NCI-H1417 treated with DMSO at 0.1 percent for 48 hours (cell line): ENCODE measurements around the gene TP53AIP1.
"Not testable (repeated sequence)": the region's sequence is repeated elsewhere in the genome, so short reads cannot be mapped to it uniquely, and the experiment has no call there.

Source experiments
- DNase-seq: peaks from one replicate; lab custom pipeline; 2025; lab: John Stamatoyannopoulos, UW

TP53AIP1 gene

DNA sequence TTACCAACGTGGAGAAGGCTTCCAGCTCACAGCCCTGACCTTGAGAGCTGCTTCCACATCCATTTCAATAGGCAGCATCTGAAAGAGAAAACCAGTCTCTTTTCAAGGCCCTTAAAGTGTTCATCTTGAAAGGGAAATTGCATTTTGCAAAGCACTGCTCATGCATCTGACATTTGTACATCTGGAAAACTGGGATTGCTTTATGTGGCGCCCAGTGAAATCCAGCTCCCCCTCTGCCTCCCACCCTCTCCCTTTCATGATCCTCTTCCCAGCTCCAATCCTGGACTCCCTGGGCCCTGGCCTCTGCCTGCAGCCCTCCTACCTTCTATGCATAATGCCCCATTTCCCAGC, 17.4 kb downstream of the TP53AIP1 start:
- DNase-seq, result no peak

DNA sequence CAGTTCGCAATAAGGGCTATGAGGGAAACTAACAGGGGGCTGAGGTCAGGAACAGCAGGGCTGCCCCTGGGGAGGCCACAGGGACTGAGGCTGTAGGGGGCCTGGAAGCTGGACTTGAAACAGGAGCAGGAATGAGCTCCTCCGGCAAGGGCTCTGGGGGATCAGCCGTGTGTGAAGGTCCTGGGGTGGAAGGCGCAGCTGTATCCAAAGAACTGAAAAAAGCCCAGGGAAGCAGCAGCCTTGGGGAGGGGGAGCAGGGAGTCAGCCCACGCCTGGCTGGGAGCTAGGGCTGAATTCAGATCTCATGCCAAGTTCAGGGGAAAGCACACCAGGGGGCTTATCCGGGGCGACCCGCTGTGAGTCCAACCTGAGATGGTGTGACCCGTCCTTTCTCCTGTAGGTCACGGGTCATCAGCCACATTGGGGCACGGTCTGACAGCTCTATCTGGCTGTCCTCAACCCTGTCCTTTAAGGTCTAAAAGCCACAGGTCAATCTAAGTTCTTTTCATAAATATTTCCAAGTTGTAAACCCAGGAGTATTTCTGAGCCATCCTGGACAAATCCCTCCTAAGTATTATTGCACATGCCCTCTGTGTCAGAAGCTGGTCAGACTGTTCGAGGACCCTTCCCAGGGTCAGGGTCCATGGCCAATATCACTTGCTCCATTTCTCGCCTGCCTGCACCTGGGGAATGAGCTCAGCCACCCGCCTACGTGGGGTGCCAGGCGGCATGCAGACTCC, 18.0 kb downstream of the TP53AIP1 start:
- no peak for DNase-seq

DNA sequence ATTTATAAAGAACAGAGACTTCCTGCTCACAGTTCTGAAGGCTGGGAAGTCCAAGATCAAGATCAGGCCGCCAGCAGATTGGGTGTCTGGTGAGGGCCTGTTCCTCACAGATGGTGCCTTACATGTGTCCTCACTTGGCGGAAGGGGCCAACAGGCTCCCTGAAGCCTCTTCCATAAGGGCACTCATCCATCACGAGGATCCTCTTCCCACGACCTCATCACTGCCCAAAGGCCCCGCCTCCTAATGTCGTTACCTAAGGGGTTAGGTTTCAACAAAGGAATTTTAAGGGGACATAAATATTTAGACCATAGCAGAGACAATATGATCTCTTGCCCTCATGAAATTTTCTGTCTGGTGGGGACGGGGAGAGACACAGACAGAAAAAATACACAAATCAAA, 18.6 kb downstream of the TP53AIP1 start:
- DNase-seq, result no peak

DNA sequence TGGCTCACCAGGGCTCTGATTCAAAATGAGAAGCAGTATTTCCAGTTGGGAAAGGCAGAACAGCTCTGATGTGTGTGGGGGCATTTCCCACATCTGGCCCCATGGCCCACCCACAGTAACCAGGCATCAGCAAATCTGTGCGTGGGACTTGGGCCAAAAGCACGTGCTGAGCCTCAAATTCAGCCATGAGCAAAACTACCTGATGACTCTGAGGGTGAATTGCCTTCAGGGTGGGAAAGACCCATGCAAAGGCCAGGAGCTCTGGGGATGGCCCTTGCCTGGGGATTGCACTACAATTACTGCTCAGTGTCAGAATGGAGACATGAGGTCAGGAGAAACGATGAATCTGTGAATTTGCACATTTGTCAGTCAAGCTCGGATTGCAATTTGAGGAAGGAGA, 20.9 kb downstream of the TP53AIP1 start:
- no peak for DNase-seq

DNA sequence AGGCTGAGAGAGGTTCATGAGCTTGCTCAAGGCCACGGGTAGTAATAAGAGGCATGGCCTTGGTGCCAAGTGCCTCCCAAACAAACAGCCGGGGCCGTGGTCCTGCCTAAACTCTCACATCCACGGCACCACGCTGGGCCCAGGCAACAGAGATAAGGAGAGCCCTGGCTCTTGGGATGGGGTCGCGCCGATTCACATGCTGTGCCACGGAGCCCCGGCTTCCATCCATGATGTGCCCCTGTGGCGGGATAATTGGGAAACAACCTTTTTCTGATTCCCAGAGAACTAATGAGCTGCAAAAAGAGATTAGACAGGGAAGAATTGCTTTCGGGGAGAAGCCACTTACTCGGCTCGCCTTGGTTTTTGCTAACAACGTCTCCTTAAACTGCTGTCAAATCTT, 22.0 kb downstream of the TP53AIP1 start:
- no peak for DNase-seq

DNA sequence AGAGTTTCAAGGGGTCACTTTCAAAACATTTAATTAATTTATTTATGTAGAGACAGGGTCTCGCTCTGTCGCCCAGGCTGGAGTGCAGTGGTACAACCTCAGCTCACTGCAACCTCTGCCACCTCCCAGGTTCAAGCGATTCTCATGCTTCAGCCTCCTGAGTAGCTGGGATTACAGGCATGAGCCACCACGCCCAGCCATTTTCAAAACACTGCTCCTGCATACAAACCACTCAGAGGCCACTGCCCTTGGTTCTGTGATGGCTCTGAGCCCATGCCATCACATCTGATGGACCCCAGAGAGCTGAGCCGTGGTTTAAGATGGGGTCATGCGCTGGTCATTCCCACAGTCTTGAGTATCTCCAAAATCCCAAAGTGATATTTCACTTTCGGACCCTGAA, 23.0 kb downstream of the TP53AIP1 start:
- not testable (repeated sequence) for DNase-seq

DNA sequence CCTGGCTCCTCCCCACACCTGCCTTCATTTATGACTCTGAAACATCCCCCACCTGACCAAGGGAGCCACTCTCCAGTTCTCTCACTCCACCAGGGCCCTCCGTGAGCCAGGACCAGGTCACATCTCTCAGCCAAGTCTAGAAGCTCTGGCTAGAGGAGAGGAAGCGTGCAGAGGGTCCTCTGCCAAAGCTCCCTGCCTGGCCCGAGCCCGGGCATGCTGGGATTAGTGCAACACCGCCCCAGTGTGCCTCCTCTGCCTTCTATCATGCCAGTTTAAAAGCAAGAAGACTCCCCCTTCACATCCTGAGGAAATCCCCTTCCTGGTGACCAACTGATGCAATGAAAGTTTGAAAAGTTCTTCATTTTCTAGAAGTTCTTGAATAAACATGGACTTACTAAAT, 23.5 kb downstream of the TP53AIP1 start:
- DNase-seq, result no peak

DNA sequence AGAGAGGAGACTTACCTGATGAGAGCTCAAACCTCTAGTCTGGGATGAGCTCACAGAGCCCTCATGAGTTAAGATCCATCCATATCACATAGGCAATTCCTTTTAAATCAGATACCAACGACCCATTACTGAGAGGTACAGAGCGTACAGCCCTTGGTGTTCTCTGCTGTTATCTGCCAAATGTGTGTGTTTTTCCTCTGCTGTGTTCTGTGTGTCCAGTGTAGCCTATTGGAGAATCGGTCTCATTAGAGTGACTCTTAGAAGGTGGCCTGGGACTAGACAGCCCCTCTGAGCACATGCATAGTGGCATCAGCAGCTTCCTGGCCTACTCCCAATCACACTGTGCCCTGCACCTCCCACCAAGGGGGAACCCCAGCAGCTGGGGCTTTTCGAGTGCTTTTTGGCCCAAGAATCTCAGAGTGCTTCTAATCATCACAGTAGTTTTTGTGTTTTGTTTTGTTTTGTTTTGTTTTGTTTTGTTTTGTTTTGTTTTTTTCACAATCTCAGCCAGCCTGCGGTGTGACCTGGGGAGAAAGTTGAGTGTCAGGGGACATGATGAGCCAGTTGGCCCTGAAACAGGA, 25.4 kb downstream of the TP53AIP1 start:
- DNase-seq, result no peak

DNA sequence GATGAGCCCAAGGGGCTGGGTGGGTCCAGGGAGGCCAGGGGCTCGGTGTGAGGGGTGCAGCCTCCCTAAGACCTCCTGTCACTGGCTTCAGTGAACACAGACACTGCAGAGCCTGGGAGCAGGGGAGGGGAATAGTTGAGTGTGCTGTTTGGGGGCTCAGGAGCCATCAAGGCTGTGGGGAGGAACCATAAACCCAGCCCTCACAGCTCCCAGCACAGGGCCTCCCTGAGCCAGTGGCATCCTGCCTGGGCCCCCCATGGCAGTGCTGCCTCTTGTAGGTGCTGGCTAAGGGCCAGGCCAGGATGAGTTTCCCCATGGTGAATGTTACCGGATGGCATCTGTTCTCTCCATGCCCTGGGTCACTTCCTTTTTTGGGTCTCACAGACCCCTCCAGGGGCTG, 26.0 kb downstream of the TP53AIP1 start:
- DNase-seq, result no peak

DNA sequence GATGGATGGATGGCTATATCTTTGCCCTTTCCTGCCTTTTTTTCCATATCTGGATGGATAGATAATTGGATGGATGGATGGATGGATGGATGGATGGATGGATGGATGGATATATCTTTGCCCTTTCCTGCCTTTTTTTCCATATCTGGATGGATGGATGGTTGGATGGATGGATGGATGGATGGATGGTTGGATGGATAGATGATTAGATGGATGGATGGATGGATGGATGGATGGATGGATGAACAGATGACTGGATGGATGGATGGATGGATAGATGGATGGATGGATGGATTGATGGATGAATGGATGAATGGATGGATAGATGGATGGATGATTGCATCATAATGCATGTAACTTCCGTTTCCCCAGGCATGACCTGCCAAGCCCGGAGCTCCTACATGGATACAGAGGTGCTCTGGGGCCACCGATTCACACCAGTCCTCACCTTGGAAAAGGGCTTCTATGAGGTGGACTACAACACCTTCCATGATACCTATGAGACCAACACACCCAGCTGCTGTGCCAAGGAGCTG, 26.6 kb downstream of the TP53AIP1 start:
- no peak for DNase-seq

DNA sequence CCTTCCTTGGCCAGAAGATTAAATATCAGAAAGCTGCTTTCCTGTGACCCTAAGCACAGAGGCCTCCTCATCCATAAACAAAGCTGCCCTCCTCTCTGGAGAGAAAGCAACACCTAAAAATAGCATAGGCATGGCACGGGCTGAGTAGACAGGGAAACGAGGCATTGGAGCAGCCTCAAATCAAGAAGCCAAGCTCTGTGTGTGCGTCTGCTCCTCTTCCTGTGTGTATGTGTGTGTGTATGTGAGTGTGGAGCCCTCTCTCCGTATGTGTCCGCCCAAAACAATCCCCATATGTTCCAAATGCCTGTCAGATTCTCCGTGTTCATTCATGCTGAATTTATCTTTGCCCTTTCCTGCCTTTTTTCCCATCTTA, 27.5 kb downstream of the TP53AIP1 start:
- no peak for DNase-seq

DNA sequence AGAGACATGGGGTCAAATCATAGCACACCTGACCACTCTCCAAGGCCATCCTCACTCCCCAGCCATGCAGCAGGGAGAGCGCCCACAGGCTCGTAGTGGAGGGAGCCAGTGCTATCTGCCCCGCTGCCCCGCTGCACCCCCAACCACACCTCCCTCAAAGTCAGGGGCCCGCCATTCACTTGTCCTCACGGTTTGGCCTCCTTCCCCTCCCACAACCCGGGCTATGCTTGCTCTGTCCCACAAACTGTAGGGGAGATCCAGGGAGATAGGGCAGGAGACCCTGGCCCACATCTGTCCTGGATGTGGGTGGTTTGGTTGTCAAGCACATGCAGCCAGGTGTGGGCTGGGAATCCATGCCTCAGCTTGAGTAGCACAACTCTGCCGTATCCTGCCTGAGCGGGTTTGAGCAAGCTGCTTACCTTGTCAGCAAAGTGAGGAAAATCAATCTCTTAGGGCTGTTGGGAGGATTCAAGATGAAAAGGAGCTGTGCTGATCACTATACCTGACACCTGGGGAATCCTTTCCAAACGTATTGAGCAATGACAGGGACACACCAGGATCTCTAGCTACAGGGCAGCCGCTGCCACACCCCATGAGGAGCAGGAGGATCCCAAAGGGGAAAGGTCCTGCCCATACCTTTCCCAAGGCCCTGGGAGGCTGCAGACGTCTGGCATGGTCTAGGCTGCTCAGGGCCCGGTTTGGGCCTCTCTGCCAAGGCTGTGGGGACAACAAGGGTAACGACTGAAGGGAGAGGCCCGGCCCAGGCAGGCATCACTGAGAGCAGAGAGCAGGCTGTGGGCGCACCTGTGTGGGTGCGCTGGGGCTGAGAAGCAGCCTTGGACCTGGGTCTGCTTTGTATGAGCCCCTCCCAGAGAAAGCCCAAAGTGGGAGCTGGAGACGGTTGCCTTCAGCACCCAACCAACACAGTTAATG, 28.2 kb downstream of the TP53AIP1 start:
- DNase-seq, result no peak

DNA sequence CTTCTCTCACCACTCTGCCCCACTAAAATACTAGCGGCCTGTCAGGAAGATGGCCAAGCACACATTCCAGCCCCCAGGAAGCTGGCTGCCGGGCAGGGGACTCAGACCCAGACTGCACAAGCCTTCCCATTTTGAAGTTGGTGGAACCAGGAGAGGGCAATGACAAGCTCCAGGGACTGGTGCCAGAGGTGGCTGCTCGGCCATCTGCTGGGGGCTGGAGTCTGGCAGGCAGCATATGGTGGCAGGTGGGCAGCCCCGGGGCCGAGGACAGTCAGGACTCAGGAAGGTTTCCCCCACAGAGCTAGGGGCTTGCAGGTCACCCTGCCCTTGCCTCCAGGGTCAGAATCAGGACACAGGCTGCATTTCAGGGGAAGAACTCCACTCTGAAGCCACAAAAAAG, 28.9 kb downstream of the TP53AIP1 start:
- DNase-seq, result no peak

DNA sequence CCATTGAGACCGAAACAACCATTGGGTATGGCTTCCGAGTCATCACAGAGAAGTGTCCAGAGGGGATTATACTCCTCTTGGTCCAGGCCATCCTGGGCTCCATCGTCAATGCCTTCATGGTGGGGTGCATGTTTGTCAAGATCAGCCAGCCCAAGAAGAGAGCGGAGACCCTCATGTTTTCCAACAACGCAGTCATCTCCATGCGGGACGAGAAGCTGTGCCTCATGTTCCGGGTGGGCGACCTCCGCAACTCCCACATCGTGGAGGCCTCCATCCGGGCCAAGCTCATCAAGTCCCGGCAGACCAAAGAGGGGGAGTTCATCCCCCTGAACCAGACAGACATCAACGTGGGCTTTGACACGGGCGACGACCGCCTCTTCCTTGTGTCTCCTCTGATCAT, 31.0 kb downstream of the TP53AIP1 start:
- no peak for DNase-seq

DNA sequence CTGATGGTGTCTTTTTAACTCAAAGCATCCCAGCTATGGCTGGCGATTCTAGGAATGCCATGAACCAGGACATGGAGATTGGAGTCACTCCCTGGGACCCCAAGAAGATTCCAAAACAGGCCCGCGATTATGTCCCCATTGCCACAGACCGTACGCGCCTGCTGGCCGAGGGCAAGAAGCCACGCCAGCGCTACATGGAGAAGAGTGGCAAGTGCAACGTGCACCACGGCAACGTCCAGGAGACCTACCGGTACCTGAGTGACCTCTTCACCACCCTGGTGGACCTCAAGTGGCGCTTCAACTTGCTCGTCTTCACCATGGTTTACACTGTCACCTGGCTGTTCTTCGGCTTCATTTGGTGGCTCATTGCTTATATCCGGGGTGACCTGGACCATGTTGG, 31.4 kb downstream of the TP53AIP1 start:
- DNase-seq, result no peak

DNA sequence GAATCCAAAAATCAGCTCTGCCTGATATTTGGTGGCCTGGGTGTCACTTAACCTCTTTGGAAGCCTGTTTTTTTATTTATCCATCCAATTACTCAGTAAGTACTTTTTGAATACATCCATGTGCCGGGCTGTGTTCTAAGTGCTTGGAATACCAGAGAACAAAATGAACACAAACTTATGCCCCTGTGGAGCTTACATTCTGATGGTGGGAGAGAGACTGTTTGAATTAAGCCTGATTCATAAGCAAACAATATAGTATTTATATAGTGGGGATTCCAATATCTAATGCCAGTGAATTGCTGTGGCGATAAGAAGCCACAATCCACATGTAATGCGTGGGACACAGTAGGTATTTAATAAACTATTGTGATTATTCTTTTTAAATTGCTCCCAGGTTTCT, 32.1 kb downstream of the TP53AIP1 start:
- no peak for DNase-seq

DNA sequence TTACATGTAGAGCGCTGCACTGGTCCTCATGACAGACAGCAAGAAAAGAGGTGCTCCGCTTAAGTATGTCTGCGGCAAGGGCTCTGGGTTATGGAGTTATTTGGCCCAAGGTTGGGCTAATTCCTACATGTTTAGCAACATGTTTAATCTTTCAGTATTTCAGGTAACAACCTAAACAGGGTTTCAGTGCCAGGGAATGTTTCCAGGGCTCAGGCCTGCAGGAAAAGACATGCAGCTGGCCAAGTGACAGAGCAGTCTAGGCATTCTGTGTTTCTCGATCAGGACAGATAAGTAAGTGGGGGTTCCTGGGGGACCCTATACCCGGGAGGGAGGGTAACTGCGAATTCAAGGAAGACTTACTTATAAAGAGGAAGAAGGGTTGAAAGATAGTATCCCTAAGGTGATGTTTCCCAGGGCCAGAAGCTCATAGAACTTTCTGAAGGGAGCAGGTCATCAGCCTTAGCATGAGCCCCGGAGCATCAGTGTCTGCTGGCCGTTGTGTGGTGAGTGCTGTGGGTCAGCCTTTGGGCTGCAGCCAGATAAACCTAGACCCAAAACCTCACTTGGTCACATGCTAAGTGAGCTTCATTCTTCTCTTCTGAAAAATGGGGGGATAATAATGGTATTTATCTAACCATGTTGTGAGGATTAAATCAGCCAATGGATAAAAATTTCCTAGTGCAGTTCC, 33.1 kb downstream of the TP53AIP1 start:
- no peak for DNase-seq

DNA sequence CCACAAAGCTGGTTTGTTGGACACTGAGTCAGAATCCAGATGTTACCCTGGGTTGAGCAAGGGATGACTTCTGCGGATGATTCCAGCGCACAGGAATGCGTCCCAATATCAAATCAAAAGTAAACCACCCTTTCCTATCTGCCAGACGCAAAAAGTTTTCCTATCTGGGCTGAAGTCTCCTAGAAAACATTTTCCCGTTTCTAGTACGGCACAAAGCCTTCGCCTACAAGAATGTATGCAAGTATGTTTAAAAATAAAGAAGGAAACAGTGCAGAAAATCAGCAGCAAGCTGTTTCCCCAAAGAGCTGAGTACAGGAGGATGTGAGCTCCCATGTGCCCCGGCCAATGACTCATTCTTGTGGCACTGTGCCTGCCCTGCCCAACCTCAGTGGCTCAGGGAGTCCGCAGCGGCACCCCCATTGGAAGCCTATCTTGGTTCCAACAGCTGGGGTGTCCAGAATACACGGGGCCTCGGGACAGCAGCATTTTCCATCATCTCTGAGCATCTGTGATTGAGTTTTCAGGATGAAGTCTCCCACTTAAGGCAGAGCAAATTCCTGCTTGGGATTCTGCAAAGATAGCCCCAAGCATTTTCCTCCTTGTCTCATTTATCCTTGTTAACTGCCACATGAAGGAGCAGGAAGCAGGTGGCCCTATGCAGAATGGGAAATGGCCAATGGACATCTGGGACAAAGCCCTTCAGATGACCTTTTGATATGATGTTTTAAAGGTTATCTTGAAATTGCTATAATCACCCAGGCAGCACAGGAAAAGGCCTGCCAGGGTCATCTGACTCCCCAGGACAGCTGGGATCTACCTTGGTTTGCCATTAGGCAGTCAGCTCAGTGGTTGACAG, 34.1 kb downstream of the TP53AIP1 start:
- no peak for DNase-seq

DNA sequence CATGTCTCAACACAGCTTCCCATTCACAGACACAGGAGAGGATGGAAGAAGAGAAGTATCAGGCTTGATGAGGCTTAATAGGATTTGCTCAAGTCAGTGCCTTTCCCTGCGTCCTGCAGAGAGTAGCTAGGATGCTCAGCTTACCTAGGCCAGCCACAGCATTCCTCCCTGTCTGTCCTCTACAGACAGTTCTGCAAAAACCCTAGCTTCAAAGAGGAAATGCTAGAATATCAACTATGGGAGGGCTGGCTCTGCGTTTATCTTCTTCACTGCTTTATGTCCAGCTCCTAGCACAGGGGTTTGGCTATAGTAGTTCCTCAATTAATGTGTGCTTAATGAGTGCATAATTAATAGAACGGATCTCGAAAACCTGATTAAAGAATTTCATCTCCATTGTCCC, 35.1 kb downstream of the TP53AIP1 start:
- DNase-seq, result no peak

DNA sequence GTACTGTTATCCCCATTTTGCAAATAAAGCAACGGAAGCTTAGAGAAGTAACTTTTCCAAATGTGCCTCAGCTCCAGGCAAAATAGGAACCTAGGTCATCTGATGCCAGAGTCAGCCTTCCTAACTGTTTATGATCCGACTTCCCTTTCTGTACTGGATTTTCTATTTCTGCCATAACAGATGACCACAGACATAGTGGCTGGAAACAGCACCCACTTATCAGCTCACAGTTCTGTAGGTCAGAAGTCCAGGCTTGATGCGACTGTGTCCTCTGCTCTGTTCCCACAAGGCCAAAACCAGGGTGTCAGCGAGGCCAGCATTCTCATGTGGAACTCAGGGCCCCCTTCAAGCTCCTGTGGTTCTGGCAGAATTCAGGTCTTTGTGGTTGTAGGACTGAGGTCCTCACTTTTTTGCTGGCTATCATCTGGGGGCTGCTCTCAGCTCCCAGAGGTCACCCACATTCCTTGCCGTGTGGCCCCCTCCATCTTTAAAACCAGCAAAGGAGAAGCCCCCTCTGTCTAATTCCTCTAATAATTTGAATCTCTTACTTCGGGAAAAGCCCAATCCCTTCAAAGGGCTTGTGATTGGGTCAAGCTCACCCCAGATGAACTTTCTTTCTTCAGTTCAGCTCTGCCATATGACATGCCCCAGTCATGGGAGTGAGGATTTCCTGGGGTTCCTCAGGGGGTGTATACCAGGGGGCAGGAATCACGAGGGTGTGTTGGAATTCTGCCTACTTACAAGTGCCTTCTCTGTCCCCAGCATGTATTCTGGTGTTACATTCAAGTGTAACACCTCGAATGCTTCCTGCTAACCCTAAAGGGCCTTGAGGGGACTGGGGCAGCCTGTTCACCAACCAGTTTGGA, 36.3 kb downstream of the TP53AIP1 start:
- DNase-seq, result no peak
